Measurements from ENCODE around the gene SNX32. TPM values are rescaled to one million over a fixed set of nuclear protein-coding genes. Genes with fewer than 3 reads are reported as not detected.

Gene SNX32
- total and polyA plus RNA-seq, 2 of the 13 experiments (the other 11 are each of a cell fraction or from before 2014, with no cell fraction given) = 0.09 to 0.34 TPM

- TF ChIP-seq TERF1 (CRISPR knock-in tag; IDR thresholded peaks at IDR 0.05) = no peak
- no peak for TF ChIP-seq ZNF335 (CRISPR knock-in tag; IDR thresholded peaks at IDR 0.05)
- no peak for TF ChIP-seq ZSCAN31 (CRISPR knock-in tag; IDR thresholded peaks at IDR 0.05; ENCODE audit: low read depth)
- no peak for TF ChIP-seq SMAD1 (CRISPR knock-in tag; IDR thresholded peaks at IDR 0.05; ENCODE audit: borderline replicate concordance, low read depth)
- TF ChIP-seq GLMP (CRISPR knock-in tag; IDR thresholded peaks at IDR 0.05; ENCODE audit: borderline replicate concordance) = no peak
- TF ChIP-seq SMC3 (IDR thresholded peaks at IDR 0.05; ENCODE audit: low read length) = no peak
- TF ChIP-seq RARG (CRISPR knock-in tag; IDR thresholded peaks at IDR 0.05; ENCODE audit: low read depth) = no peak
- TF ChIP-seq ZFP91 (CRISPR knock-in tag; IDR thresholded peaks at IDR 0.05; ENCODE audit: borderline replicate concordance) = no peak
- TF ChIP-seq SOX6 (IDR thresholded peaks at IDR 0.05) = no peak
- TF ChIP-seq SOX6 (CRISPR knock-in tag; IDR thresholded peaks at IDR 0.05) = peak; percentile 20; the same call in 1 of the 2 replicates
- TF ChIP-seq ZBTB34 (CRISPR knock-in tag; IDR thresholded peaks at IDR 0.05) = no peak
- TF ChIP-seq ZSCAN21 (CRISPR knock-in tag; IDR thresholded peaks at IDR 0.05; ENCODE audit: borderline replicate concordance) = no peak
- no peak for TF ChIP-seq CTCF (CRISPR knock-in tag; IDR thresholded peaks at IDR 0.05)
- no peak for TF ChIP-seq ZNF609 (CRISPR knock-in tag; IDR thresholded peaks at IDR 0.05; ENCODE audit: borderline replicate concordance)
- no peak for TF ChIP-seq ZNF572 (CRISPR knock-in tag; IDR thresholded peaks at IDR 0.05)
- 0 out of 2 replicates have a peak, but pooled peaks have one; percentile 17 for TF ChIP-seq RARA (CRISPR knock-in tag; IDR thresholded peaks at IDR 0.05)
- no peak for TF ChIP-seq ZNF251 (CRISPR knock-in tag; IDR thresholded peaks at IDR 0.05)
- TF ChIP-seq FOSL2 (CRISPR knock-in tag; IDR thresholded peaks at IDR 0.05) = no peak
These were observed 14.0 kb downstream of the SNX32 start (continued) for GRCh38 chr11:65847746-65848145.
